Central memory CD8-positive, alpha-beta T cell (primary cell): ENCODE measurements around the gene NDP.
"Not testable (repeated sequence)": the region's sequence is repeated elsewhere in the genome, so short reads cannot be mapped to it uniquely, and the experiment has no call there.

Experiments
- ATAC-seq: fragments of 150-1000 bp; cut with Tn5 transposase; replicated peaks from 2 replicates; pipeline ENCODE4 v1.10.0; 2022; ENCODE audit warnings: mild to moderate bottlenecking, moderate FRiP score, moderate number of reproducible peaks; ENCODE audit not compliant: poor library complexity, severe bottlenecking; ENCODE audit errors: extremely low read depth
- DNase-seq, 2 donors: peaks; one replicate each; pipeline ENCODE4 v3.0.0; 2021; ENCODE audit warnings: low spot score in 2 of 2
- H3K27ac Mint-ChIP-seq: one replicate; pipeline ENCODE4 v1.8.0; 2022; ENCODE audit warnings: low read depth, mild to moderate bottlenecking, moderate library complexity, mixed read lengths
- H3K27me3 Mint-ChIP-seq: one replicate; pipeline ENCODE4 v1.8.0; 2022; ENCODE audit warnings: mixed read lengths
- H3K36me3 Mint-ChIP-seq: one replicate; pipeline ENCODE4 v1.8.0; 2022; ENCODE audit warnings: mild to moderate bottlenecking, moderate library complexity, mixed read lengths; ENCODE audit not compliant: insufficient read depth
- H3K4me1 Mint-ChIP-seq: one replicate; pipeline ENCODE4 v1.8.0; 2022; ENCODE audit warnings: mixed read lengths
- H3K4me3 Mint-ChIP-seq: one replicate; pipeline ENCODE4 v1.8.0; 2022; ENCODE audit warnings: mild to moderate bottlenecking, moderate library complexity, mixed read lengths
- H3K9me3 Mint-ChIP-seq: one replicate; pipeline ENCODE4 v1.8.0; 2022; ENCODE audit warnings: mixed read lengths

Gene NDP

DNA sequence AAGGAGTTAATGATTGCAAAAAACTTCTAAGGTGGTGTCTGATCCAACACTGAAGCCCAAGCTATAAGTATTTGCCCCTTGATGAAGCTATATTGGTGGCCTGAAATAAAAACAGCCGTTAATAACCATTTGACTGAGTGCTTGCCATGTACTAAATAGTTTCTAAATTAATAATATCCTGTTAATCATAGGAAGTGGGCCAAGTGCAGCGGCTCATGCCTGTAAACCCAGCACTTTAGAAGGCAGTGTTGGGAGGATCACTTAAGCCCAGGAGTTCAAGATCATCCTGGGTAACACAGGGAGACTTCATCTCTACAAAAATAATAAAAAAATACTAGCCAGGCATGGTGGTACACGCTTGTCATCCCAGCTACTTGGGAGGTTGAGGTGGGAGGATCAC lies 8.3 kb downstream of the NDP start:
- DNase-seq: no peak
- Mint-ChIP-seq H3K27me3 (no peaks in the 10 kb centered on the region), H3K27ac (no peak overlapping the region), H3K9me3 (no peaks in the 10 kb centered on the region), H3K36me3 (no peaks in the 10 kb centered on the region), H3K4me1 (no peaks in the 10 kb centered on the region), H3K4me3 (no peak overlapping the region)
- ATAC-seq: no peak

DNA sequence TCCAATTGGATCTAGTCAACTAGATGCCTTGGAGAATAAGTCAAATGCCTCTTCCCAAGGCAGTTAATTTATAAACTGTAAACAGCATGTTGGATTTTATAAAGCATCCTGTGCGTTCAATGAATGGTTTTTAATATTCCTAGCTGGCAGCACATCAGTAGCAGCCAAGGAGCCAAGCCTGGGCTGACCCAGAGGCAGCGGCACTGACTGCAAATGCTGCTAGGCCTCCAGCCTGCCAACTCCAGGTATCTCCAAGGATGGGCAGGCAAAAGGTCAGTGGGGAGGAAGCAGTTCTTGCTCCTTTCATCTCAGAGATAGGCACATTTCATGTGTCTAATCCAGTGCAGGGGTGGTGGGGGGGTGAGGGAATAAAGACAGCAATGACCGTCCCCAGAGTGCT lies 9.5 kb downstream of the NDP start:
- DNase-seq (no peak), ATAC-seq (no peak)
- no peaks in the 10 kb centered on the region for H3K9me3 Mint-ChIP-seq
- peaks cover under 1% of the 10 kb centered on the region for H3K4me1 Mint-ChIP-seq
- no peak overlapping the region for H3K4me3 Mint-ChIP-seq
- no peaks in the 10 kb centered on the region for H3K36me3 Mint-ChIP-seq
- H3K27ac Mint-ChIP-seq: no peak overlapping the region
- no peaks in the 10 kb centered on the region for H3K27me3 Mint-ChIP-seq

DNA sequence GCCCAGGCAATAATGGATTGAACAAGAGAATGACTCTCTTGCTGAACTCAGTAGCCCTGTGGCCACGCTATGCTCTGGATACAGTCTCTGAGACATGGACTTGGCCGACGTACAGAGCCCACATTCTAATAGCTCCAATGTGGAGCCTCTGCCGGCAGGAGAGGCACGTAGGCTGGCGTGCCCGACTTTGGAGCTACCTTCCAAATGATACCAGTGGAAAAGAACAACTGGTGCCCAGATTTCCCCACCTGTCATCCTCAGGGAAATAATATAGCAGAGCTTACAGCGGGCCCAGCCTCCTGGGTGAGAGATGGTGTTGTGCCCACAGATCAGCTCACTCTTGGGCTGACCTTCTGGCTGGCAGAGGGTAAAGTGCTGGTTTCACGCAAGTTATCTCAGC lies 10.6 kb downstream of the NDP start:
- H3K27me3 Mint-ChIP-seq: no peaks in the 10 kb centered on the region
- H3K4me1 Mint-ChIP-seq: peaks cover 5% of the 10 kb centered on the region
- no peak overlapping the region for H3K4me3 Mint-ChIP-seq
- DNase-seq: no peak
- H3K36me3 Mint-ChIP-seq: no peaks in the 10 kb centered on the region
- no peaks in the 10 kb centered on the region for H3K9me3 Mint-ChIP-seq
- H3K27ac Mint-ChIP-seq: no peak overlapping the region
- ATAC-seq: no peak

DNA sequence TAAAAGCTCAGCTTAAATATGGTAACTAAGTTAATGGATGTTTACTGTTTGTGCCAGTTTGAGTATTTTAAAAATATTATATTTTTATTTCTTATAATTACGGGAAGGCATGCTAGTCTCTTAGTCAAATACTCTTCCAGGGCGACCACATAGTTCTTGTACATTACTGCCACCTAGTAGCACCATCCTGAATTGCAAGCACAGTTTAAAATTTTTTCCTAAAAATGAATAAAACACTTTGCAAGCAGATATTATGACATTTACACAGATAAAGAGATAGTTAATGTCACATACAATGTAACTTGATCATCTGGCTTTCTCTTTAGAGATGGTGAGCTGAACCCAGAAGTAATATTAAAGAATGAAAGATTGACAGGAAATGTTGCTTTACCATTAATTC lies 11.5 kb downstream of the NDP start:
- H3K9me3 Mint-ChIP-seq: no peaks in the 10 kb centered on the region
- H3K4me1 Mint-ChIP-seq: peaks cover 5% of the 10 kb centered on the region
- no peak for DNase-seq

DNA sequence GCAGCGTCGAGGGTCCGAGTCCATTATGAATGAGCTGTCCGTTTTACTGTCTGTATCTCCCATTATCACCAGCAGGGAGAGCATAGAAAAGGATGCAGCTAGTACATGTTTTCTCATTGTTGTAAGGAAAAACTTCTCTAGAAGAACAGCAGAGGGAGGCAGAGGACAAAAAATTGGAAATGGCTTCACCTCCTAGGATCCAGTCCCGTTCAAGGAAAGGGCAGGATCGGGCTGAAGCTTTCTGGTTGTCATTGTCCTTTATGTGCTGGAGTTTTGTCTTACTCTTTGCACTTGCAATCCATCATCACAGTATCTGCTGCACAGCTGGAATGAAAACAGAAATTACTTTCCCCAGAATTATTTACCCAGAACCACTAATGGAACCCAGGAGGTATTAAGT lies 14.7 kb downstream of the NDP start:
- no peak overlapping the region for H3K27ac Mint-ChIP-seq
- DNase-seq: peak in 1 of 2 donors; percentile 10
- no peaks in the 10 kb centered on the region for H3K9me3 Mint-ChIP-seq
- peaks cover 9% of the 10 kb centered on the region for H3K27me3 Mint-ChIP-seq
- no peaks in the 10 kb centered on the region for H3K36me3 Mint-ChIP-seq
- H3K4me1 Mint-ChIP-seq: peaks cover 5% of the 10 kb centered on the region
- H3K4me3 Mint-ChIP-seq: no peak overlapping the region
- ATAC-seq: no peak

More for the DNA sequence above, 11.5 kb downstream of the NDP start:
- ATAC-seq: no peak
- Mint-ChIP-seq H3K36me3 (no peaks in the 10 kb centered on the region), H3K27me3 (no peaks in the 10 kb centered on the region), H3K4me3 (no peak overlapping the region), H3K27ac (no peak overlapping the region)

DNA sequence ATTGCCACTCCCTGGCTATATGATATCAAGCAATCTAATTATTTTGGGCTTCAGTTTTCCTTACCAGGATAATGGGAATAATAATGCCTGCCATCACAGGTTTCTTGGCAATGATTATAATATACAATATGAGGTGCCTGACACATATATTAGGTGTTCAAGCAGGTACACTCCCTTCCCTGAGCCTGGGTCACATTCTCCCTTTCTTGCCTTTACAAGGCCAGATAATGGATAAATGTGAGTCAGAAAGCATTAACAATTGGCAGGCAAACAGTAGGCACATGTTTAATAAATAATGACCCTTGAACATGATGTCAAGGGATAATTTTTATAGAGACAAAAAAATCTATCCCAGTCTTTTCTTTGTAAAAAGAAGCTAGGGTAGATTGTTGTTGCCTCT lies 17.2 kb downstream of the NDP start:
- Mint-ChIP-seq H3K4me3 (no peak overlapping the region), H3K4me1 (peaks cover 5% of the 10 kb centered on the region), H3K27me3 (peaks cover 9% of the 10 kb centered on the region), H3K36me3 (no peaks in the 10 kb centered on the region), H3K9me3 (no peaks in the 10 kb centered on the region), H3K27ac (no peak overlapping the region)
- ATAC-seq (no peak), DNase-seq (no peak)

DNA sequence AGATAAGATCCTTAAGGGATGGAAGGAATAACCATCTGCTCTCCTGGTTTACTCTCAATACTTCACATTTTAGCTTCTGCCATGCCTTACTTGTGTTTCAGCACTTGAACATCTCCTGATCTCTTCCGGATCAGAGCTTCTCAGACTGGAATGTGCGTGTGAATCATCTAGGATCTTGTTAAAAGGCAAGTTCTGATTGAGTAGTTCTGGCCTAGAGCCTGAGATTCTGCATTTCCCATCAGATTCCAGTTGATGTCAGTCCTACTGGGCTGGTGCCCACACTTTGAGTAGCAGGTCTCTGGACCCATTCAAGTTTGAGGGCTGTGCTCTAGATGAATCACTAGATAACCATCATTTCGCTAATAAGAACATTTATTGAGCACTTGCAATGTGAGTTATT lies 20.0 kb downstream of the NDP start:
- Mint-ChIP-seq H3K4me3 (no peak overlapping the region), H3K27ac (no peak overlapping the region), H3K27me3 (peaks cover 9% of the 10 kb centered on the region), H3K4me1 (peaks cover 5% of the 10 kb centered on the region), H3K36me3 (no peaks in the 10 kb centered on the region), H3K9me3 (no peaks in the 10 kb centered on the region)
- no peak for DNase-seq
- ATAC-seq: no peak

DNA sequence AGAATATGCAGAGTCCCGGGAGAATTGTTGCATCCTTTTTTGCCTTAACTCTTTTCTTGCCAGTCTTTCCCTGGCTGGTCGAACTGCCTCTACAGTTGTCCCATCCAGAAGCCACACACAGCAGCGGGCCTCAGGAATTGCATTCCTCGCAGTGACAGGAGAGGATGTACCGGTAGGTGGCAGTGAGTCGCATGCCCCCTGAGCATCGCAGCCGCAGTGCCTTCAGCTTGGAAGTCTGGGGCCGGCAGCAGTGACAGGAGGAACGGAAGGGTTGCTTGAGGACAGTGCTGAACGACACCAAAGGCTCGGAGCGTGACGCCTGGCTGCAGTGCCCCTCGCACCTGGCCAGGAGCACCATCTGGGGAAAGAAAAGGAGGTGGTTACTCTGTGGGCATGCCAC lies 23.5 kb downstream of the NDP start:
- H3K4me3 Mint-ChIP-seq: peak overlapping the region; percentile 30
- H3K4me1 Mint-ChIP-seq: peaks cover 5% of the 10 kb centered on the region
- H3K36me3 Mint-ChIP-seq: no peaks in the 10 kb centered on the region
- DNase-seq (no peak), ATAC-seq (peak; percentile 24)
- H3K9me3 Mint-ChIP-seq: no peaks in the 10 kb centered on the region
- H3K27ac Mint-ChIP-seq: peak overlapping the region; percentile 59
- peaks cover 2% of the 10 kb centered on the region for H3K27me3 Mint-ChIP-seq

DNA sequence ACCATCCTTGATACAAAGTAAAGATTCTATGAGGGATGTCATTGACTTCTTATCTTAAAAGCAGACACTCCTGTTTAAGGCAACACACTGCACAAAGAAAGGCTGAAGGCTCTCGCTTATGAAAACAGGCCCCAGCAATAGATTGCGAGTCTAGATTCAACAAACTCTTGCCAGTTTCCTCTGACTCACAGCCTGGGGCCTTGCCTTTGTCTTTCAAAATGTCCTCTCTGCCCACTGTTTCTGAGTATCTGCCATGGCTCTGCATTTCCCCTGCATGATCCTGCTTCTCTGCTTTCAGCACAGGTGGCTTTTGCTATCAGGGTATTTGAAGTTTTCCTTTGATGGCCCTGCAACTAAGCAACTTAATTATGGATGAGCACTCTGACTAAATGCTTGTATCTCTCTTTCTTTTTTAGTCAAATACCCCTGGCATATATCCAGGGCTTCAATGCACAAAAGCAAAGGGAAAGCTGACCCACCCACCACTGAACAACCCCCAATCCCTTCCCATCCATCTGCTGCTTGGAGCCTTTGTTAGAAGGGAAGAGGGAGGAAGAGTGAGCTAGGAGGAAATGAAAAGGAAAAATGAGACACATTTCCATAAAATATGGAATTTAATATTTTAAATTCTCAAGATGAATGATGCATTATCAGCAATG lies 32.2 kb downstream of the NDP start:
- Mint-ChIP-seq H3K36me3 (no peaks in the 10 kb centered on the region), H3K4me1 (no peaks in the 10 kb centered on the region), H3K27me3 (peaks cover 13% of the 10 kb centered on the region), H3K9me3 (no peaks in the 10 kb centered on the region), H3K4me3 (no peak overlapping the region), H3K27ac (no peak overlapping the region)
- DNase-seq (no peak), ATAC-seq (no peak)

DNA sequence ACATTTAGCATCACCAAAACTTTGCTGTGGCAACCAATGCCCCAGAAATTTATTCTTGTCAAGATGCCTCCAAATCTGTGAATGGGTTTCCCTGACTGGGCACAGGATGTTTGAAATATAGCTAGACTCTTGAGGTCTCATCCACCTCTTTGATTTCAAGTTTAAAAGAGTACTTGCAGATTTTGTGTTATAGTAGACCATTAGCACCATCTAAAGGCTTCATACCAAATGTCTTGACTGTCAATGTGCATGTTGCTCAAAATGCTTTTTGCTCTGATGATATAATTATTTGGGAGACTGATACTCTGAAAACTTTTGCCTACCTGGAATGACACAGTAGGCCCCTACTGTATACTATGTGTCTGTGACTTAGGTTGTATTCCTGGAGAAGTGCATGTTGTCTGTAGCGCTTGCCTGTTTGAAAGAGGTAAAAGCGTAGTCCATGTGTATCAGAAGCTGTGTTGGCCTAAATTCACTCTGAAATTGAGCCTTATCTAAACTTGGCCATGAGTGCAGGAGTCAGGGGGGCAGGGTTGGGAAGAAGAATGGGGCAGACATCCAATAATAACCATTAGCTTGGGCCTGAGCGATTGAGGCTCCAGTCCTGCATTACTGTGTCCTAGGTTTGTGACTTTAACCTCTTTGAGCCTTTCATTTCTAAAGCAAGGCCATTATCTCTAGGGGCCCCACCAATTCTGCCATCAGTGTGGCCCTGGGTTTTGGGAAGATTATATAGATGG lies 33.8 kb downstream of the NDP start:
- Mint-ChIP-seq H3K27ac (no peak overlapping the region), H3K27me3 (peaks cover 13% of the 10 kb centered on the region), H3K9me3 (no peaks in the 10 kb centered on the region), H3K36me3 (no peaks in the 10 kb centered on the region), H3K4me1 (no peaks in the 10 kb centered on the region), H3K4me3 (no peak overlapping the region)
- no peak for ATAC-seq
- no peak for DNase-seq

DNA sequence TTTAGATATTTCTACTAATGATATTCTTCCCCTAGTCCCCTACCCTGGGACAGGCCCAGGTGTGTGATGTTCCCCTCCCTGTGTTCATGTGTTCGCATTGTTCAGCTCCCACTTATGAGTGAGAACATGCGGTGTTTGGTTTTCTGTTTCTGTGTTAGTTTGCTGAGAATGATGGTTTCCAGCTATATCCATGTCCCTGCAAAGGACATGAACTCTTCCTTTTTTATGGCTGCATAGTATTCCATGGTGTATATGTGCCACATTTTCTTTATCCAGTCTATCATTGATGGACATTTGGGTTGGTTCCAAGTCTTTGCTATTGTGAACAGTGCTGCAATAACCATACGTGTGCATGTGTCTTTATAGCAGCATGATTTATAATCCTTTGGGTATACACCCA lies 51.2 kb downstream of the NDP start:
- peaks cover 28% of the 10 kb centered on the region for H3K27me3 Mint-ChIP-seq
- H3K36me3 Mint-ChIP-seq, H3K27ac Mint-ChIP-seq, H3K4me1 Mint-ChIP-seq, ATAC-seq, H3K4me3 Mint-ChIP-seq, H3K9me3 Mint-ChIP-seq, DNase-seq: not testable (repeated sequence)

DNA sequence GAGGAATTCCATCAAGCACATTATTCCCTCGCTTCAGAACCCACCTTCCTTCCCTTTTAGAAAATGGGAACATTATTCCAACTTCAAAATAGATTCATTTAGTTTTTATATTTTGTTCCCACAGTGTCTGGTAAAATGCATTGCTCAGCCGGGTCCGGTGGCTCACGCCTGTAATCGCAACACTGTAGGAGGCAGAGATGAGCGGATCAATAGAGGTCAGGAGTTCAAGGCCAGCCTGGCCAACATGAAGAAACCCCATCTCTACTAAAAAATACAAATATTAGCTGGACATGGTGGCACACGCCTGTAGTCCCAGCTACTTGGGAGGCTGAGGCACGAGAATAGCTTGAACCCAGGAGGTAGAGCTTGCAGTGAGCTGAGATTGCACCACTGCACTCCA lies 62.4 kb downstream of the NDP start:
- not testable (repeated sequence) for H3K36me3 Mint-ChIP-seq, DNase-seq, H3K4me1 Mint-ChIP-seq, H3K27me3 Mint-ChIP-seq, ATAC-seq, H3K9me3 Mint-ChIP-seq, H3K27ac Mint-ChIP-seq, H3K4me3 Mint-ChIP-seq

DNA sequence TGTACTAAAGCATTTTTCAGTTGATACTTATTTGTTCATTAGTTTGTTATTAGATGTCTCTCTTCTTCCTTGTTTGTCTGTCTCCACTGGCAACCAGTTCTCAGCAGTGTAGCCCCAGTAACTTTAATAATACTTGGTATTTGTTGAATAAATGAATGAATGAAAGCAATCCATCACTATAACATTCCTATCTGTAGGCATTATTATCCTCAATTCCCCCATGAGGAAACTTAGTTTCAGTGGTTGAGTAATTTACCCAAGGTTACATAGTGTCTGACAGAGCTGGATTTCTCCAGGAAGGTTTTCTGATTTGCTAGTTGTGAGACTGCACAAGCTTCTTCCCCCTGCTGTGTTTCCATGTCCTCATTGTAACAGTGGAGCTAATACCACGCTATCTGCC lies 63.2 kb downstream of the NDP start:
- Mint-ChIP-seq H3K4me3 (no peak overlapping the region), H3K27ac (no peak overlapping the region), H3K27me3 (no peaks in the 10 kb centered on the region), H3K4me1 (no peaks in the 10 kb centered on the region), H3K9me3 (no peaks in the 10 kb centered on the region), H3K36me3 (no peaks in the 10 kb centered on the region)
- no peak for ATAC-seq
- DNase-seq: no peak
